ENCODE measurements around the gene SMS.

GRCh38 chrX:21930986-21931385 is 9.5 kb upstream of the SMS start:
- TF ChIP-seq CTCF (IDR thresholded peaks at IDR 0.05; ENCODE audit: insufficient read depth, low read length, poor library complexity, severe bottlenecking), result no peak
- TF ChIP-seq EZH2phosphoT487 (conservative IDR thresholded peaks at IDR 0.05; ENCODE audit: low read length), result no peak
